Hematopoietic multipotent progenitor cell (in vitro differentiated cells): Measurements from ENCODE around the gene RPS15. TPM values are rescaled to one million over a fixed set of nuclear protein-coding genes. Genes with fewer than 3 reads are reported as not detected.

ENCODE experiments used
- DNase-seq, 3 donors: peaks; one replicate each; pipeline ENCODE4 v3.0.0-alpha.2; 2011 to 2015; ENCODE audit warnings: low read depth in 2 of 3, low spot score in 2 of 3
- total RNA-seq: library from RNA; depleted of rRNA; stranded (reverse); fragments of >200 nt; gene quantifications from one replicate; pipeline ENCODE4 v1.2.3, GENCODE V29; 2012

Gene RPS15
- total RNA-seq, result 2,062 TPM

- DNase-seq, result peak; percentile 95 to 97 (median 95)
Observed at GRCh38 chr19:1438035-1438932, at the start of gene RPS15. Gene RPS15 (plus strand): TSS chr19:1438396. CDS start chr19:1438426, 30 bp downstream.

- DNase-seq, result no peak
Observed at GRCh38 chr19:1388637-1389026, 49.6 kb upstream of the RPS15 start.

- DNase-seq, result no peak
Observed at GRCh38 chr19:1389033-1389940, 48.9 kb upstream of the RPS15 start.

- DNase-seq, result no peak
Observed at GRCh38 chr19:1390890-1391423, 47.2 kb upstream of the RPS15 start.

GRCh38 chr19:1392407-1392806 is 45.8 kb upstream of the RPS15 start:
- no peak for DNase-seq

- DNase-seq, result no peak
Observed at GRCh38 chr19:1392939-1393530, 45.2 kb upstream of the RPS15 start.

GRCh38 chr19:1393841-1394240 is 44.4 kb upstream of the RPS15 start:
- DNase-seq, result no peak

- no peak for DNase-seq
Observed at GRCh38 chr19:1394252-1395193, 43.7 kb upstream of the RPS15 start.

- DNase-seq, result no peak
Observed at GRCh38 chr19:1395194-1396018, 42.8 kb upstream of the RPS15 start.

- no peak for DNase-seq
Observed at GRCh38 chr19:1396019-1396767, 42.0 kb upstream of the RPS15 start.

- no peak for DNase-seq
Observed at GRCh38 chr19:1396768-1397679, 41.2 kb upstream of the RPS15 start.

GRCh38 chr19:1397838-1398237 is 40.4 kb upstream of the RPS15 start:
- no peak for DNase-seq

GRCh38 chr19:1399079-1399478 is 39.1 kb upstream of the RPS15 start:
- no peak for DNase-seq

- DNase-seq, result no peak
Observed at GRCh38 chr19:1399745-1400144, 38.5 kb upstream of the RPS15 start.

- peak in 1 of 3 donors; percentile 21 for DNase-seq
Observed at GRCh38 chr19:1400281-1401137, 37.7 kb upstream of the RPS15 start.
